C1 segment of cervical spinal cord (tissue), 14 donors: ENCODE measurements around the gene RAB10.

ENCODE experiments used
- DNase-seq, 14 donors: peaks; one replicate each; lab custom pipeline; 2025; lab: John Stamatoyannopoulos, UW

The RAB10 gene

DNA sequence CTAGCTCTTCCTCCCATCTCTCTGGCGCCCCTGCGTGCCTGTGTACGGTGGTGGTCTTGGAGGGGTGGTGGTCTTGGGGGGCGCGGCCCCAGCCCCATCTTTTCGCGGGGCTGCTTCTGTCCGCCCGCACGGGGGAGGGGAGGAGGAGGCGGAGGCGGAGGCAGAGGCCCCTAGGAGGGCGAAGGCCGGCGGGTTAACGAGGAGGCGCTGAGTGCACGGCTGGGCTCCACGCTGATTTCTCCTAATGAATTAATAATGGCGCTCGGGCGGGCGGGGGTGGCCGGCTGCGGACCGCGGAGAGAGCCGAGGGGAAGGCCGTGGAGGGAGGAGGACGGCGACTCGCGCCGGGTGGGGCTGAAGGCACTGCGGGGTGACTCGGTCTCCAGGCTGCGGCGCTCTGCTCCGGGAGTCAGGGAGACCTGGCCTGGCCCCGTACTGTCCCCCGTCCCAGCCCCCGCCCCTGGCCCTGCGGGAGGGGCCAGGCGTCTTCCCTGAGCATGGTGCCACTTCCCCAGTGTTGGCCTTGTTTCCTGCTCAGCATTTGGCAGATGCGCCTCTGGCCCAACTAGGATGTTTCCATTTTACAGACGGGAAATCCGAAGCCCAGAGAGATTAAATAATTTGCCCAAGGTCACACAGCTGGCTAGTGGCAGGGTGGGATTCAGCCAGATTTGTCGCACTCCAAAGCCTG, 145.0 kb downstream of the RAB10 start:
- DNase-seq = peak in 5 of 14 donors; percentile 36 to 77 (median 48)

DNA sequence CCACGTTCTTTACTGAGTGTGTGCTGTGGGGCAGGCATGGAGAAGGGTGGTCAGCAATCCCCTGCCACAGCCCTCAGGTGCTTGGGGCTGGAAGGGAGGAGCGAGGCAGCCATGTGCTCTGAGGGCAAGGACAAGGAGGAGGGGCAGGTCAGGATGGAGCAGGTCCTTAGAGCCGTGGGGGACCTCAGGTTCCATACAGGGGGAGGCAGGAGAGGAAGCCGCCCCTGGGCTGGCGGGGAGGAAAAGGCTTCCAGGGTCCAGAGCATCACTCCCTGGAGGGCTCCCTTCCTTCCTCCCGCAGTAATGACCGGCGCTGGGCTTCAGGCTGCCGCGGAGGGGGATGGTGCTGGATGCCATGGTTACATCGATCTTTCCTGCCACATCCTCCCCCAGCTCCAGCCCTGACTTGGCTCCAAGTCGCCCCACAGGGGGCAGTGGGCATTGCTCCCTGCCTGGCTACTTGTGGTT, 145.6 kb downstream of the RAB10 start:
- peak in 5 of 14 donors; percentile 12 to 50 (median 39) for DNase-seq

DNA sequence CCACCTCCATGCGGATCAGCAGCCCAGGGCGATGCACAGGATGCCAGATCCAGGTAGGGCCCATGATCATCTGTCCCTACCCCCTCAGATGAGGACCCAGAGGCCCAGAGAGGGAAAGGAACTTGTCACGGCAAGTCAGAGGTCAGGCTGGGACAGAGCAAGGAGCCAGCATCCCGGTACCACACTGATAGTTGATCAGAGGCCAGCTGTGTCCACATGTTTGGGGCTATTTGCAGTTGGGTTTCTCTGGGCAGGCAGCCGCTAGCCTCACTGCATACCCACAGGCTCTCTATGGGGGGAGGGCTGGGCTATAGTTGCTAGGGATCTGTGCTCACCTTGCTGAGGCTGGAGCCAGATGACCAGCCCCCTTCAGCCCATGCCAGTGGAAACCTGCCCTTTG, 148.6 kb downstream of the RAB10 start:
- DNase-seq = no peak

GRCh38 chr2:26182887-26183630, 149.2 kb downstream of the RAB10 start:
- DNase-seq = no peak

GRCh38 chr2:26184121-26184520, 150.2 kb downstream of the RAB10 start:
- DNase-seq = no peak

DNA sequence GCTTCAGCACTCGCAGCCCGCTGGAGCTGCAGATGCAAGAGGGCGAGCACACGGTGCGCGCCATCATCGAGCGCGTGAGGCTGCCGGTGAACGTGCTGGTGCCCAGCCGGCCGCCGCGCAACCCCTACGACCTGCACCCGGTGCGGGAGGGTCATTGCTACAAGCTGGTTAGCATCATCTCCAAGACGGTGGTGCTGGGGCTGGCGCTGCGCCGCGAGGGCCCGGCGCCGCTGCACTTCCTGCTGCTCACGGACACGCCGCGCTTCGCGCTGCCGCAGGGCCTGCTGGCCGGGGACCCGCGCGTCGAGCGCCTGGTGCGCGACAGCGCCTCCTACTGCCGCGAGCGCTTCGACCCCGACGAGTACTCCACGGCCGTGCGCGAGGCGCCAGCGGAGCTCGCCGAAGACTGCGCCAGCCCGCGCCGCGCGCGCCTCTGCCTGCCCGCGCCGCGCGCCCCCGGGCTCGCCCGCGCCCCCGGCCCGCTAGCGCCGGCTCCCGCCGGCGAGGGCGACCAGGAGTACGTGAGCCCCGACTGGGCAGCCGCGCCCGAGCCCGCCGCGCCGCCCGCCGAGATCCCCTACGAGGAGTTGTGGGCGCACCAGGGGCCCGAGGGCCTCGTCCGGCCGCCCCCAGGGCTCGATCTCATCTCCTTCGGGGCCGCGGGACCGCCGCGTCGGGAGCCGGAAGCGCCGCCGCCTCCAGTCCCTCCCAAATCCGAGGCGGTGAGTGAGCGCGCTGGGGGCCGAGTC, 150.8 kb downstream of the RAB10 start:
- DNase-seq = peak in 3 of 14 donors; percentile 6 to 40 (median 21)

GRCh38 chr2:26185304-26185928, 151.5 kb downstream of the RAB10 start:
- no peak for DNase-seq

DNA sequence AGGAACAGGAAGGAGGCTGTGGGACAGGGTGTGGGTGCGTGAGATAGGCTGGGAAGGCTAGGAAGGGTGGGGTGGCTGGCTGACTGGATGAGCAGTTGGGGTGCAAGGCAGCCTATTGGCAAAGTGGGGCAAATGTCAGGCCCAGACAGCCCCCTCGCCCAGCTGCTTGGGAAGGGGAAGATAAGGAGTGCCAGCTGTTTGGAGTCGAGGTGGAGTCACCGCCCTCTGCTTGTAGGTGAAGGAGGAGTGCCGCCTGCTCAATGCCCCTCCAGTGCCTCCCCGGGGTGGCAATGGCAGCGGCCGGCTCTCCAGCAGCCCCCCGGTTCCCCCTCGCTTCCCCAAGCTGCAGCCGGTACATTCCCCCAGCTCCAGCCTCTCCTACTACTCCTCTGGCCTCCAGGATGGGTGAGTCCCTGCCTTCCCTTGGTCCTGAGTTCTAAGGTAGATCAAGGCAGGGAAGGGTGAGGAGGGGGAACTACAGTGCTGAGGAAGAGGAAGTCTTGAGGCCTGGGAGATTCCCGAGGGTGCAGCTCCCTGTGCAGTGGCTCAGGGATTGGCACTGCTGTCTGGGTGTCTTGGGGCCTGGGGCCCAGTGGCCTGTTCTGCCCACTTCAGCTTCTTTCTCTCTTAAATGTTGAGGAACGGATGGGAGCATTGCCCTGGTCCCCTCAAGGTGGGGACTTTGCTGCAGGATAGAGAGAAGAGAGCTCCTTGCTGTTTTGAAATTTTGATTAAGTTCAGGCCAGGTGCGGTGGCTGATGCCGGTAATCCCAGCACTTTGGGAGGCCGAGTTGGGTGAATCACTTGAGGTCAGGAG, 152.3 kb downstream of the RAB10 start:
- DNase-seq = no peak
